Measurements from ENCODE around the gene CAMK1D.

- TF ChIP-seq CTCF (IDR thresholded peaks at IDR 0.05) (no peak), BHLHE40 (IDR thresholded peaks at IDR 0.05; ENCODE audit: low read depth, low read length) (no peak), POLR2A (IDR thresholded peaks at IDR 0.05; ENCODE audit: low read length) (no peak), RNF2 (IDR thresholded peaks at IDR 0.05; ENCODE audit: borderline replicate concordance, low read depth) (no peak)
Observed at GRCh38 chr10:12742771-12743170, 393.4 kb downstream of the CAMK1D start.
